Endothelial cell of umbilical vein (primary cell): ENCODE data around the gene GP9. TPM values are rescaled to one million over a fixed set of nuclear protein-coding genes. Genes with fewer than 3 reads are reported as not detected.

ENCODE experiments used
- BruUV-seq: library from RNA; stranded (reverse); fragments of 400-500 nt; replicated peaks from 2 replicates; lab custom pipeline; 2021; lab: Mats Ljungman, UMichigan
- CTCF ChIA-PET: fragments of 300-600, 350-600 bp; sonication (Branson Sonifier 250); formaldehyde crosslinking; loops from one replicate; lab custom pipeline; 2021; ENCODE audit warnings: antibody characterized with exemption, inconsistent platforms; lab: Charles Lee
- POLR2A ChIA-PET: fragments of 300-600, 350-600 bp; sonication (Branson Sonifier 250); formaldehyde crosslinking; loops from one replicate; lab custom pipeline; 2021; ENCODE audit warnings: antibody characterized with exemption, inconsistent platforms; lab: Charles Lee
- DNase-seq: peaks from one replicate; pipeline ENCODE4 v3.0.0-alpha.2; 2011; ENCODE audit warnings: low read depth, low spot score
- FAIRE-seq: peaks from 2 replicates; lab custom pipeline; 2011; peaks lifted over from hg19 to GRCh38; lab: Jason Lieb, UNC
- H2AFZ ChIP-seq: 2 replicates; pipeline ENCODE4 v1.6.0; 2012; ENCODE audit warnings: low read depth, low read length, control low read depth, inconsistent platforms
- H3K27ac ChIP-seq: 2 replicates; pipeline ENCODE4 v1.5.1; 2011; ENCODE audit warnings: low read depth, mild to moderate bottlenecking, control low read depth, low read length, moderate library complexity; ENCODE audit not compliant: insufficient read depth
- H3K27me3 ChIP-seq, 2 experiments: 2 replicates each; pipeline versions ENCODE4 v1.6.0 to v1.6.1; 2011; ENCODE audit warnings: low read length in 2 of 2, mixed read lengths in 1 of 2; ENCODE audit not compliant: control insufficient read depth in 2 of 2, insufficient read depth in 2 of 2
- H3K36me3 ChIP-seq, 2 experiments: 2 replicates in 1 of 2; 3 replicates in 1 of 2; pipeline ENCODE4 v1.5.1; 2011; ENCODE audit warnings: low read length in 2 of 2, mild to moderate bottlenecking in 1 of 2, moderate library complexity in 1 of 2; ENCODE audit not compliant: control insufficient read depth in 2 of 2, insufficient read depth in 2 of 2; ENCODE audit errors: extremely low read depth in 1 of 2
- H3K4me1 ChIP-seq: 3 replicates; pipeline ENCODE4 v1.5.1; 2011; ENCODE audit warnings: mild to moderate bottlenecking, low read length; ENCODE audit not compliant: control insufficient read depth, insufficient read depth; ENCODE audit errors: extremely low read depth
- H3K4me2 ChIP-seq: 2 replicates; pipeline ENCODE4 v1.6.1; 2011; ENCODE audit warnings: low read length, control low read depth, mixed read lengths; ENCODE audit not compliant: insufficient read depth
- H3K4me3 ChIP-seq, 3 experiments: fragments of 200-600 bp in 1 of 3; sonication (generic), shearing (Covaris generic) in 1 of 3; replicated peaks in 1 of 3; 2 replicates each; pipeline ENCODE4 v1.5.1; 2011 to 2016; ENCODE audit warnings: control low read depth in 3 of 3, low read length in 3 of 3, mild to moderate bottlenecking in 2 of 3, inconsistent platforms in 1 of 3, low read depth in 1 of 3, moderate library complexity in 1 of 3; ENCODE audit not compliant: insufficient read depth in 1 of 3
- H3K79me2 ChIP-seq: 2 replicates; pipeline ENCODE4 v1.6.0; 2012; ENCODE audit warnings: low read length, inconsistent platforms; ENCODE audit not compliant: control insufficient read depth, insufficient read depth
- H3K9ac ChIP-seq: replicated peaks from 2 replicates; pipeline ENCODE3; 2011; ENCODE audit warnings: low read length, control low read depth; ENCODE audit not compliant: insufficient read depth; ENCODE audit errors: extremely low read depth
- H3K9me1 ChIP-seq: replicated peaks from 3 replicates; pipeline ENCODE4 v1.6.0; 2011; ENCODE audit warnings: mild to moderate bottlenecking, low read length; ENCODE audit not compliant: control insufficient read depth, insufficient read depth; ENCODE audit errors: extremely low read depth
- H3K9me3 ChIP-seq: replicated peaks from 2 replicates; pipeline ENCODE4 v1.5.1; 2012; ENCODE audit warnings: low read length, inconsistent platforms; ENCODE audit not compliant: control insufficient read depth, insufficient read depth
- H4K20me1 ChIP-seq: replicated peaks from 2 replicates; pipeline ENCODE3; 2011; ENCODE audit warnings: mild to moderate bottlenecking, low read length; ENCODE audit not compliant: control insufficient read depth, insufficient read depth; ENCODE audit errors: extremely low read depth
- CTCF ChIP-seq, 2 donors: IDR thresholded peaks; 1 replicate in 1 of 2; 2 replicates in 1 of 2; pipeline ENCODE4 v1.5.1; 2011; ENCODE audit warnings: low read length in 2 of 2, mild to moderate bottlenecking in 2 of 2, moderate library complexity in 2 of 2, control low read depth in 1 of 2, inconsistent platforms in 1 of 2, low read depth in 1 of 2; ENCODE audit not compliant: insufficient read depth in 1 of 2; ENCODE audit errors: extremely low read depth in 1 of 2
- EZH2 ChIP-seq: IDR thresholded peaks from 2 replicates; pipeline ENCODE4 v1.6.1; 2012; ENCODE audit warnings: borderline replicate concordance, low read depth, mild to moderate bottlenecking, moderate library complexity, low read length, inconsistent platforms; ENCODE audit not compliant: severe bottlenecking
- FOS ChIP-seq: IDR thresholded peaks from 2 replicates; pipeline ENCODE4 v1.6.1; 2011; ENCODE audit warnings: mild to moderate bottlenecking, low read length, moderate library complexity, borderline replicate concordance; ENCODE audit not compliant: insufficient read depth
- GATA2 ChIP-seq: IDR thresholded peaks from 2 replicates; pipeline ENCODE4 v1.7.0; 2011; ENCODE audit warnings: low read depth, mild to moderate bottlenecking, moderate library complexity, mixed read lengths, low read length; ENCODE audit not compliant: insufficient read length, insufficient read depth
- JUN ChIP-seq: IDR thresholded peaks from 2 replicates; pipeline ENCODE4 v1.6.1; 2011; ENCODE audit warnings: borderline replicate concordance, low read depth; ENCODE audit not compliant: insufficient read length, insufficient read depth
- MYC ChIP-seq: IDR thresholded peaks from one replicate; pipeline ENCODE4 v1.6.1; 2011; ENCODE audit warnings: mild to moderate bottlenecking, low read depth, low read length
- POLR2A ChIP-seq: IDR thresholded peaks from 2 replicates; pipeline ENCODE4 v1.6.1; 2012; ENCODE audit warnings: low read depth, mild to moderate bottlenecking, control low read depth, low read length
- POLR2AphosphoS5 ChIP-seq: IDR thresholded peaks from 2 replicates; pipeline ENCODE4 v1.6.1; 2012; ENCODE audit warnings: low read depth, mild to moderate bottlenecking, control low read depth, low read length, moderate library complexity; ENCODE audit not compliant: insufficient read depth
- dilution Hi-C: fragments of 300-500 bp; cut with MboI; formaldehyde crosslinking; loops from one replicate; pipeline ENCODE4 v1.15.0; 2019; ENCODE audit warnings: low sequenced_read_pairs; ENCODE audit not compliant: extremely low pct_ligation_motif_present
- intact Hi-C: fragments of 100-400 bp; cut with micrococcal nuclease; formaldehyde crosslinking; loops from one replicate; pipeline ENCODE4 v1.10.0; 2022
- polyA plus RNA-seq, 4 experiments: library from polyadenylated mRNA; depleted of rRNA in 3 of 4; stranded (reverse) in 3 of 4; unstranded in 1 of 4; fragments of >200 nt; gene quantifications; 2 replicates each; pipeline versions ENCODE4 v1.2.1 to v1.2.3, GENCODE V29; 2011 to 2012; ENCODE audit warnings: missing spikeins in 1 of 4
- total RNA-seq: library from RNA; stranded (reverse); gene quantifications from 2 replicates; pipeline ENCODE4 v1.2.3, GENCODE V29; 2021
- TF ChIP-seq, protein P1 (sequence below): IDR thresholded peaks from 2 replicates; pipeline ENCODE4 v1.6.1; 2011; ENCODE audit not compliant: insufficient read depth, insufficient read length

The GP9 gene
- total and polyA plus RNA-seq, 2 donors (not counting 3 experiments of a cell fraction or from before 2014, with no cell fraction given) = not detected

DNA sequence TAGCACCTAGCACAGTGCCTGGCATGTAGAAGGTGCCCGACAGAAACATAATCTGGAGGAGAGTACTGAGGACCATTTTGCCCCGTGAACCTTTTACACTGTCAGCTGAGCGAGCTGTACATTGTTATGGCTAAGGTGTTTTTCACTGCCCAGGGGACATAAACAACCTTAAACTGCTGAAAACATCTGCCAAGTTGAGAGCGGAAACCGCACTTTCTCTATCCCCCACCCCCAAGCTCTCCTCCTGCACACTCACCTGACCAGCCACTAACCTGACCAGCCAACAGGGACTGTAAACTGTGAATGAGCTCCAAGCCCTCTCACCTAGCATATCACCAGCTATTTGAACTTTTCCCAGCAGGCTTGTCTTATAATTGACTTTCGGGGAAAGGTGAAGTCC, 43.5 kb downstream of the GP9 start:
- DNase-seq = no peak
- peaks cover 0 to 15% of the 10 kb centered on the region in 2 experiments for H3K36me3 ChIP-seq
- ChIA-PET CTCF (interaction anchor here (1.2 kb wide), 1 partner anchor 50 kb away, joined by 7 read pairs; no protein-coding TSS in a partner anchor), POLR2A (no interaction called here)
- intact Hi-C loops (no loop called here), dilution Hi-C loops (loop anchor here (25.0 kb wide), 1 partner anchor 192 kb away; no protein-coding TSS in a partner anchor)
- H3K27ac ChIP-seq = no peak overlapping the region
- H3K9me3 ChIP-seq = no peaks in the 10 kb centered on the region
- peaks cover 3% of the 10 kb centered on the region for H3K79me2 ChIP-seq
- no peak overlapping the region for H3K9ac ChIP-seq
- H3K4me1 ChIP-seq = no peaks in the 10 kb centered on the region
- peaks cover 2% of the 10 kb centered on the region for H4K20me1 ChIP-seq
- no TSS peak for BruUV-seq
- no peak overlapping the region for H3K4me3 ChIP-seq
- FAIRE-seq = no peak
- TF ChIP-seq EZH2 (no peak), POLR2A (no peak), MYC (no peak), GATA2 (no peak), CTCF (IDR thresholded peaks at IDR 0.05; ENCODE audit: extremely low read depth in 1 of 2, insufficient read depth in 1 of 2, low read depth in 1 of 2, low read length in 2 of 2) (no peak), POLR2AphosphoS5 (no peak), FOS (no peak), JUN (no peak)
- TF ChIP-seq, protein P1, sequence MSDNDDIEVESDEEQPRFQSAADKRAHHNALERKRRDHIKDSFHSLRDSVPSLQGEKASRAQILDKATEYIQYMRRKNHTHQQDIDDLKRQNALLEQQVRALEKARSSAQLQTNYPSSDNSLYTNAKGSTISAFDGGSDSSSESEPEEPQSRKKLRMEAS = no peak
- no peaks in the 10 kb centered on the region for H3K27me3 ChIP-seq
- H3K9me1 ChIP-seq = no peaks in the 10 kb centered on the region
- H3K4me2 ChIP-seq = no peak overlapping the region
- H2AFZ ChIP-seq = no peak overlapping the region
